ENCODE measurements around the gene SRF. TPM values are rescaled to one million over a fixed set of nuclear protein-coding genes. Genes with fewer than 3 reads are reported as not detected.

SRF gene
- total and polyA plus RNA-seq, 12 donors: 7.3 to 30.9 (median 23.0) TPM

DNA sequence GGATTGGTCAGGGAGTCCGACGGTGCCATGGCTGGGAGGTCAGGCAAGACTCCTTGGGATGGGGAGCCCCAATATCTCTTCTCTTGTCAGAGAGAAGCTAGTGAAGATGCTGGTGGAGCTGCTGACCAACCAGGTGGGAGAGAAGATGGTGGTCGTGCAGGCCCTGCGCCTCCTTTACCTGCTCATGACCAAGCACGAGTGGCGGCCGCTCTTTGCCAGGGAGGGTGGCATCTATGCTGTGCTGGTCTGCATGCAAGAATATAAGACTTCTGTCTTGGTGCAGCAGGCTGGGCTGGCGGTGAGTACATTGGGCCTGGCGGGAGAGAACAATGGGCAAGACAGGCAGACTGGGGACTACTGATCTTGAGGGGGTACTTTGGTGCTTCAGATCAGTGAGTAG lies 21.8 kb downstream of the SRF start:
- intact Hi-C loops (cut with DNase I): no loop called here
- Histone ChIP-seq H3K36me3 (replicated peaks in 1 of 2) (peaks cover 0 to 53% of the 10 kb centered on the region in 2 donors), H3K4me3 (no peak overlapping the region), H3K4me1 (replicated peaks in 1 of 2) (no peaks in the 10 kb centered on the region), H3K27me3 (no peaks in the 10 kb centered on the region), H3K27ac (no peak overlapping the region), H3K9me3 (replicated peaks in 1 of 3) (no peaks in the 10 kb centered on the region)
- WGBS, 4 donors: 87 to 98% (median 97%) methylated on average over 9 of the region's 9 CpGs
- TF ChIP-seq CTCF (IDR thresholded peaks at IDR 0.05) (no peak), POLR2A (IDR thresholded peaks at IDR 0.05) (no peak)
- DNase-seq: peak in 1 of 7 donors; percentile 44

GRCh38 chr6:43193929-43194328 lies 22.9 kb downstream of the SRF start:
- intact Hi-C loops (cut with DNase I): no loop called here
- peak in 1 of 7 donors; percentile 52 for DNase-seq
- TF ChIP-seq POLR2A (IDR thresholded peaks at IDR 0.05) (no peak), CTCF (IDR thresholded peaks at IDR 0.05) (no peak)
- H3K27me3 ChIP-seq: no peaks in the 10 kb centered on the region
- H3K4me3 ChIP-seq: no peak overlapping the region
- H3K9me3 ChIP-seq (replicated peaks in 1 of 3): no peaks in the 10 kb centered on the region
- H3K4me1 ChIP-seq (replicated peaks in 1 of 2): no peaks in the 10 kb centered on the region
- no peak overlapping the region for H3K27ac ChIP-seq
- 89 to 97% (median 93%) methylated on average over 5 of the region's 5 CpGs for WGBS, 4 donors
- H3K36me3 ChIP-seq (replicated peaks in 1 of 2): peaks cover 0 to 54% of the 10 kb centered on the region in 2 donors

DNA sequence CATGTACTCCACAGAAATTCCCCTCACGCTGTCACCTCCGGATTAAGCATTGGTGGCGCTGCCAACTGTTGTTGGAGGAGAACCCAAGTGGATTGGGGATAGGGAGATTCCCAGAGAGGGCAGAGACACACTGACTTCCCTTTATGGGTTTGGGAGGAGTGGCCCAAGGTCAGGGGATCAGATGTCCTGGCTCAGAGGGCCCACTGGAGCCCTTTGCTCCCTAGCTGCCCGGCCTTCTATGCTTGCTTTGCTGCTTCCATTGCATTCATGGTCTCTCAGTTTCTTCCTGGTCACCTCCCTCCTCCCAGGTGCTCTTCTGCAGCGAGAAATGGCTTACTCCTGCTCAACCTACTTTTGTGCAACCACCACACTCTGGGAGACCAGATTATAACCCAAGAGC lies 25.3 kb downstream of the SRF start:
- TF ChIP-seq POLR2A (IDR thresholded peaks at IDR 0.05): no peak
- no peak for TF ChIP-seq CTCF (IDR thresholded peaks at IDR 0.05)
- Histone ChIP-seq H3K27ac (no peak overlapping the region), H3K4me1 (replicated peaks in 1 of 2) (no peaks in the 10 kb centered on the region), H3K36me3 (replicated peaks in 1 of 2) (peaks cover 0 to 62% of the 10 kb centered on the region in 2 donors), H3K9me3 (replicated peaks in 1 of 3) (no peaks in the 10 kb centered on the region), H3K4me3 (no peak overlapping the region), H3K27me3 (no peaks in the 10 kb centered on the region)
- no peak for DNase-seq
- WGBS, 4 donors: 90 to 93% (median 90%) methylated on average over 5 of the region's 5 CpGs
- intact Hi-C loops (cut with DNase I): no loop called here

GRCh38 chr6:43199912-43200311 lies 28.8 kb downstream of the SRF start:
- no peaks in the 10 kb centered on the region for H3K9me3 ChIP-seq (replicated peaks in 1 of 3)
- WGBS, 4 donors: 72 to 90% (median 88%) methylated on average over 2 to 6 of the region's 6 CpGs
- no peak for DNase-seq

More at GRCh38 chr6:43199912-43200311, 28.8 kb downstream of the SRF start:
- Histone ChIP-seq H3K27ac (no peak overlapping the region), H3K4me3 (no peak overlapping the region), H3K4me1 (replicated peaks in 1 of 2) (no peaks in the 10 kb centered on the region), H3K36me3 (replicated peaks in 1 of 2) (peaks cover 0 to 56% of the 10 kb centered on the region in 2 donors), H3K27me3 (no peaks in the 10 kb centered on the region)
- intact Hi-C loops (cut with DNase I): no loop called here
- TF ChIP-seq POLR2A (IDR thresholded peaks at IDR 0.05): no peak
- no peak for TF ChIP-seq CTCF (IDR thresholded peaks at IDR 0.05)
